Measurements from ENCODE around the gene FMNL2.

Gene FMNL2

DNA sequence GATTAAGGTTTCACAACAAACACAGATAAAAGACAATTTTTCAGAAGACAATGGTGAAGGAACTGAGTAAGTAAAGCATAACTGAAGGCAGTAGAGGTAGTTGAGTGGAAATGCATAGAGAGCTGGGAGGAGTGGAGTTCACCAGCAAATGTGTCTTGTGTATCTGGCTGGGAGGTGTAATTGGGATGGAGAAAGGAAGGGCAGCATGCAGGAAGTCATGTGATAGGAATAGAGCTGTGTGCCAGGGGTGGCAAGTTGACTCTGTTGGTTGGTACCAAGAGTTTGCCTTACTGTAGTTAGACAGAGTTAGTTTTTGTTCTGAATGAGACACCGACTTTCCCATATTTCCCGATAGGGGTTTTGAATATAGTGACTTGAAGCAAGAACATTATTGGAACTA lies 56.3 kb downstream of the FMNL2 start:
- TF ChIP-seq, protein P1, sequence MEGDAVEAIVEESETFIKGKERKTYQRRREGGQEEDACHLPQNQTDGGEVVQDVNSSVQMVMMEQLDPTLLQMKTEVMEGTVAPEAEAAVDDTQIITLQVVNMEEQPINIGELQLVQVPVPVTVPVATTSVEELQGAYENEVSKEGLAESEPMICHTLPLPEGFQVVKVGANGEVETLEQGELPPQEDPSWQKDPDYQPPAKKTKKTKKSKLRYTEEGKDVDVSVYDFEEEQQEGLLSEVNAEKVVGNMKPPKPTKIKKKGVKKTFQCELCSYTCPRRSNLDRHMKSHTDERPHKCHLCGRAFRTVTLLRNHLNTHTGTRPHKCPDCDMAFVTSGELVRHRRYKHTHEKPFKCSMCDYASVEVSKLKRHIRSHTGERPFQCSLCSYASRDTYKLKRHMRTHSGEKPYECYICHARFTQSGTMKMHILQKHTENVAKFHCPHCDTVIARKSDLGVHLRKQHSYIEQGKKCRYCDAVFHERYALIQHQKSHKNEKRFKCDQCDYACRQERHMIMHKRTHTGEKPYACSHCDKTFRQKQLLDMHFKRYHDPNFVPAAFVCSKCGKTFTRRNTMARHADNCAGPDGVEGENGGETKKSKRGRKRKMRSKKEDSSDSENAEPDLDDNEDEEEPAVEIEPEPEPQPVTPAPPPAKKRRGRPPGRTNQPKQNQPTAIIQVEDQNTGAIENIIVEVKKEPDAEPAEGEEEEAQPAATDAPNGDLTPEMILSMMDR (IDR thresholded peaks at IDR 0.05; ENCODE audit: control insufficient read depth, extremely low read depth, insufficient read depth), result no peak
- DNase-seq (ENCODE audit: low read depth), result no peak
- H3K4me3 ChIP-seq (ENCODE audit: low read depth, low read length), result no peak overlapping the region

DNA sequence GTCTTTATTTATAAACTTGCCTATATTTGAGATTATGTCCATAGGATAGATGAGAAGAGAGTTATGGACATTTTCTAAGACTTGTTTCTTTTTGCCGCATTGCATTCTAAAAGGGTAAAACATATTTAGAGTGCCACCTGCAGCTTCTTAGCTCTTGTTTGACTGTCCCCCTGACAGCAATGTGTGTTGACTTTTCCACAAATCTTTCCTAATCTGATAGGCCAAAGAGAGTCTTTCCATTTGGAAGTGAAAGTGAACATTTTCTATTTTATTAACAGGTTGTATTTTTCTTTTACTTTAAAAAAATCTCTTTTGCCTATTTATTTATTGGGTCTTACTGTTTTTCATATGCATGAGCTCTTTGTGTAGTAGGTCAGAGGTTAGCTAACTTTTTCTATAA lies 58.4 kb downstream of the FMNL2 start:
- TF ChIP-seq, protein P1 (IDR thresholded peaks at IDR 0.05; ENCODE audit: control insufficient read depth, extremely low read depth, insufficient read depth), result no peak
- no peak overlapping the region for H3K4me3 ChIP-seq (ENCODE audit: low read depth, low read length)
- DNase-seq (ENCODE audit: low read depth), result no peak

DNA sequence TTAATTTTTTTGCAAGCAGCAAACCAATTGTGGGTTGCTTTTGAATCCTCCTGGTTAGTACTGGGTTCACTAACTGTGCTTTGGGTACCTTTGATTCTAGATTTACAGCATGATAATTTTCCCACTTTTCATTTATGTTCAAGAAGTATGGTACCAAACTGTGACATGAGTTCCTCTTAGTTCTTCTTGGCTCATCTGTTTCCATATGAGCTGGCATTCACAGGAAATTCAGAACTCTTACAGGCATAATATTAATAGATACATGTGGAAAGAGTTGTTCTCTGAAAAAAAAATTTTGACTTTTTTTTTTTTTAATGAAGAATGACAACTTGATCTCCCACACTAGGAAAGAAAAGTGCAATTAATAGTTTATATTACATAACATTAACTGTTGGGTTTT lies 59.4 kb downstream of the FMNL2 start:
- H3K4me3 ChIP-seq (ENCODE audit: low read depth, low read length), result no peak overlapping the region
- DNase-seq (ENCODE audit: low read depth), result no peak
- TF ChIP-seq, protein P1 (IDR thresholded peaks at IDR 0.05; ENCODE audit: control insufficient read depth, extremely low read depth, insufficient read depth), result no peak

DNA sequence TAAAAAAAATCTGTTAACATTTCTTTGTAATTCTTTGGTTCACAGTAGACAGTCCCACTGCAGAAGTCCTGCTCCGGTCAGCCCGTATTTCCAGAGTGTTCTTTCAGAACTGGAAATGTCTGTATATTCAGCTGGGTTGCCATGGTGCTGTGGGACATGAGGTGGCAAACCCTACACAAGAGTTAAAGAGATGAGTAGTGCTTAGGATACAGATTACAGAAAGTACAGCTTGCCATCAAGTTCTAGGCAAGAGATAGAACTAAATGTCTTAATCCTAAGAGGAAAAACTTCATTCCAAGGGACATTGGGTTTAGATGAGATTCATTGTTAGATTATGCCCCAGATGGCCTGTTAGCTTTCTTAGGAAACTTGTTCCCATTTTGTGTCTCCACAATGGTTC lies 60.1 kb downstream of the FMNL2 start:
- TF ChIP-seq, protein P1 (IDR thresholded peaks at IDR 0.05; ENCODE audit: control insufficient read depth, extremely low read depth, insufficient read depth), result no peak
- no peak for DNase-seq (ENCODE audit: low read depth)
- no peak overlapping the region for H3K4me3 ChIP-seq (ENCODE audit: low read depth, low read length)

DNA sequence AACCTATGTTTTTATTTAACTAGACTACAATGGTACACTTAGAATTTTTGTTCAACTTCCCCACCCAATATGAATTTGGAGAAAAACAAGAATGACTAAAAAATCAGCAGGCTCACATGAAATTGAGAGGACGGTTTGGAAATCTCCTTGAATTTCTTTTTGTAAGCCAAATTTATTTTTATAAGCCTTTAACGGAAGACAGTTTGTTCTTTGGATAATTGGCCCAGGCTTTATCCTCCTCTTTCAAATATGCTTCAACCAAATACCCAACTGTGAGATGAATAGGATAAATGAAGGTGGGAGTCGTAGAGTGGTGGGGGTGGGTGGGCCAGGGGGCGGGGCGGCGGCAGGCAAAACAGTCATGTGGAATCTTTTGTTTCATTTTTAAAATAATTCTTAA lies 60.6 kb downstream of the FMNL2 start:
- no peak overlapping the region for H3K4me3 ChIP-seq (ENCODE audit: low read depth, low read length)
- DNase-seq (ENCODE audit: low read depth), result no peak
- TF ChIP-seq, protein P1 (IDR thresholded peaks at IDR 0.05; ENCODE audit: control insufficient read depth, extremely low read depth, insufficient read depth), result no peak

DNA sequence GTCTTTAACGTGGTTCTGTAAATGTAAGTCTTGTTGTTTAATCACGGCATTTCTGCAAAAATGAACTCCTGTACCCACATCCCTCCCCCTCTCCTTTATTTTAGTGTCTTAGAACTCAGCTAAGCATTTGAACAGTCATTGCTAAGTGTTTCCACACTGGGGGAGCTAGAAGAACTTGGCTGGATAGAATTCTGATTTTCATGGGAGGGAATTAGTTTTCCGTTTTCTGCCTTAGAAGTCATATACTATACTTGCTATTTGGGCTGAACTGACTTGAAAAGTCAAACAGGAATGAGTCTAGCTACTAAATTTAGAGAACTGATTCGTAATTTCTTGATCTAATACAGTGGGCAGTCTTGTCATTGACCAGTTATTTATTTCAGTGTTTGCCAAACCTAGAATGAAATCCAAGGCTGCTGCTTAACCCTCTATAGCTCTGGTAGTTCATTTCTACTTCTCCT lies 61.1 kb downstream of the FMNL2 start:
- DNase-seq (ENCODE audit: low read depth), result no peak
- H3K4me3 ChIP-seq (ENCODE audit: low read depth, low read length), result no peak overlapping the region
- TF ChIP-seq, protein P1 (IDR thresholded peaks at IDR 0.05; ENCODE audit: control insufficient read depth, extremely low read depth, insufficient read depth), result no peak

DNA sequence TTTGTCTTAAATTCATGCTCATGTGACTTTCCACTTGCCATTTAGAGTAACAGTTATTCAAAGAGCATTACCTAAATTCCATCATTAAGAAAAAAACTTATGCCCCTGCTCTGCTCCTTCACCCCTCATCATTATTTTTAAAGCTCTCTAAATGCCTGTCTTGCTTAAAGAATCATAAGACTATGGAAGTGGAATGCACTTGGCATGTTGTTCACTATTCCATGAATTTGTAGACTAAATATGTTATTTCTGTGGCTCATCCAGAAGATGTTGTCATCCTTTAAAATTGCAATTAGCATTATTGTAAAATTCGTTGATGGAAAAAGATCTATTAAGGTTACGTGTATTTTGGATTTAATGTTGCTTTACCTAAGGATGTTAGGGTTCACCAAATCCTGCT lies 61.8 kb downstream of the FMNL2 start:
- no peak for DNase-seq (ENCODE audit: low read depth)

More for the DNA sequence above, 61.8 kb downstream of the FMNL2 start:
- no peak overlapping the region for H3K4me3 ChIP-seq (ENCODE audit: low read depth, low read length)
- TF ChIP-seq, protein P1 (IDR thresholded peaks at IDR 0.05; ENCODE audit: control insufficient read depth, extremely low read depth, insufficient read depth), result no peak

Data from LNCaP clone FGC (cell line).